Measurements from ENCODE around the gene ZAR1L. TPM values are rescaled to one million over a fixed set of nuclear protein-coding genes. Genes with fewer than 3 reads are reported as not detected.

ZAR1L gene
- total and polyA plus RNA-seq, 3 donors from 2014 or later, result 0.62 to 0.78 TPM; not detected in 1

DNA sequence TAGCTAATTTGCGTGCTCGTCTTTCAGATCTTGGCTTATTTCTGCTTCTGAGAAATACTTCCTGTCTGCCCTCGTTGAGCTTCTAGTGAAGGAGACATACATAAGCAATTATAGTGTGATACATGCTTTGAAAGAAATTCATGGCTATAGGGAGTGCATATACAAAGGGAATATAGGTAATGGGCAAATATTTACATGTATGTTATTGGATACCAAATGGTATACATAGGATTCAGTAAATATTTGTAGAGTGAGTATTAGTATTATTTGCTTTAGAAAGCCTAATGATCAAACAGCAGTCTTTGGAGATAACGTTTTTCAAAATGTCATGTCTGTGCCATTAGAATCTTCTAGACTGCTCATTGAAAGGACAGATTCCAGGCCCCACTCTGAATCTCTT is 5.4 kb upstream of the ZAR1L start:
- Histone ChIP-seq H3K4me1 (peaks cover 3% of the 10 kb centered on the region), H3K4me3 (no peak overlapping the region), H3K9me3 (no peaks in the 10 kb centered on the region), H3K36me3 (ENCODE audit: low read depth, missing control alignments) (no peaks in the 10 kb centered on the region), H3K27ac (no peak overlapping the region), H3K27me3 (no peaks in the 10 kb centered on the region)
- TF ChIP-seq POLR2A (IDR thresholded peaks at IDR 0.05) (no peak), CTCF (IDR thresholded peaks at IDR 0.05) (no peak)
- 86 to 93% methylated on average over 4 of the region's 4 CpGs for WGBS, 2 donors
- DNase-seq, result no peak
- intact Hi-C loops (cut with DNase I; ENCODE audit: low total_unique reads), result no loop called here

DNA sequence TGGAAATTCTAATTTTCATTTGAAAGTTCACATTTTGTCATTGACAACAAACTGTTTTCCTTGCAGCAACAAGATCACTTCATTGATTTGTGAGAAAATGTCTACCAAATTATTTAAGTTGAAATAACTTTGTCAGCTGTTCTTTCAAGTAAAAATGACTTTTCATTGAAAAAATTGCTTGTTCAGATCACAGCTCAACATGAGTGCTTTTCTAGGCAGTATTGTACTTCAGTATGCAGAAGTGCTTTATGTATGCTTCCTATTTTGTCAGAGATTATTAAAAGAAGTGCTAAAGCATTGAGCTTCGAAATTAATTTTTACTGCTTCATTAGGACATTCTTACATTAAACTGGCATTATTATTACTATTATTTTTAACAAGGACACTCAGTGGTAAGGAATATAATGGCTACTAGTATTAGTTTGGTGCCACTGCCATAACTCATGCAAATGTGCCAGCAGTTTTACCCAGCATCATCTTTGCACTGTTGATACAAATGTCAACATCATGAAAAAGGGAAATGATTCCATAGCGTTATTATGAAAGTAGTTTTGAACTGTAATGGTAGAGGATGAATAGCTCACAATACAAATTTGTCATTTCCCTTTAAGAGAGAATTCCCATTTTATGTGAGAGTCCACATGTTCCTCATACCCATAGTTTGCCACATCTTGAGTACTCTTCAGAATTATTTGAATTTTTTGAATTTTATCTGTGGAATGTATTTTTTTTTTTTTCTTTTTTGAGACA is 2.7 kb upstream of the ZAR1L start:
- no peak for DNase-seq
- H3K36me3 ChIP-seq (ENCODE audit: low read depth, missing control alignments), result no peaks in the 10 kb centered on the region
- peaks cover 3% of the 10 kb centered on the region for H3K4me1 ChIP-seq
- 88 to 89% methylated on average over 2 of the region's 2 CpGs for WGBS, 2 donors
- H3K27me3 ChIP-seq, result no peaks in the 10 kb centered on the region
- intact Hi-C loops (cut with DNase I; ENCODE audit: low total_unique reads), result no loop called here
- TF ChIP-seq CTCF (IDR thresholded peaks at IDR 0.05), result no peak
- TF ChIP-seq POLR2A (IDR thresholded peaks at IDR 0.05), result no peak
- H3K9me3 ChIP-seq, result no peaks in the 10 kb centered on the region
- H3K4me3 ChIP-seq, result no peak overlapping the region
- no peak overlapping the region for H3K27ac ChIP-seq

- Histone ChIP-seq H3K36me3 (ENCODE audit: low read depth, missing control alignments) (no peaks in the 10 kb centered on the region), H3K4me3 (peak overlapping the region in 1 of 2 donors; percentile 68), H3K27ac (peak overlapping the region in 1 of 2 donors; percentile 82), H3K4me1 (peaks cover 3% of the 10 kb centered on the region), H3K27me3 (no peaks in the 10 kb centered on the region), H3K9me3 (no peaks in the 10 kb centered on the region)
- WGBS, 2 donors, result 53 to 61% methylated on average over 6 of the region's 6 CpGs
- TF ChIP-seq CTCF (IDR thresholded peaks at IDR 0.05) (no peak), POLR2A (IDR thresholded peaks at IDR 0.05) (no peak)
- intact Hi-C loops (cut with DNase I; ENCODE audit: low total_unique reads), result no loop called here
- no peak for DNase-seq
These were observed 1.3 kb upstream of the ZAR1L start for GRCh38 chr13:32316501-32316900.

- Histone ChIP-seq H3K27me3 (no peaks in the 10 kb centered on the region), H3K27ac (peak overlapping the region; percentile 82 to 98), H3K4me3 (peak overlapping the region; percentile 68 to 77), H3K36me3 (ENCODE audit: low read depth, missing control alignments) (no peaks in the 10 kb centered on the region), H3K9me3 (no peaks in the 10 kb centered on the region), H3K4me1 (peaks cover 3% of the 10 kb centered on the region)
- intact Hi-C loops (cut with DNase I; ENCODE audit: low total_unique reads), result no loop called here
- no peak for TF ChIP-seq POLR2A (IDR thresholded peaks at IDR 0.05)
- TF ChIP-seq CTCF (IDR thresholded peaks at IDR 0.05), result no peak
- 0% methylated on average over 12 to 13 of the region's 13 CpGs for WGBS, 2 donors
- DNase-seq, result no peak
These were observed 821 bp upstream of the ZAR1L start for GRCh38 chr13:32316028-32316339.
